ENCODE results near the gene CLEC16A. TPM values are rescaled to one million over a fixed set of nuclear protein-coding genes. Genes with fewer than 3 reads are reported as not detected.

CLEC16A gene
- total and polyA plus RNA-seq, 2 donors (not counting 1 experiment from before 2014, with no cell fraction given), result 21.9 to 79.5 TPM

GRCh38 chr16:11079652-11080187 lies 135.4 kb downstream of the CLEC16A start:
- Mint-ChIP-seq H3K4me1 (peaks cover 73% of the 10 kb centered on the region), H3K4me3 (peak overlapping the region; percentile 73), H3K27ac (peak overlapping the region; percentile 95), H3K27me3 (no peaks in the 10 kb centered on the region), H3K9me3 (ENCODE audit: insufficient read depth) (no peaks in the 10 kb centered on the region)
- H3K9me3 ChIP-seq (ENCODE audit: control extremely low read depth in 1 of 3, control insufficient read depth in 2 of 3, insufficient read depth in 1 of 3, low read length in 2 of 3), result no peaks in the 10 kb centered on the region
- H3K4me3 ChIP-seq (ENCODE audit: control extremely low read depth in 1 of 5, extremely low read depth in 1 of 5, insufficient read depth in 1 of 5, low read depth in 2 of 5, low read length in 4 of 5), result peak overlapping the region in 1 of 5 experiments; percentile 18
- no peaks in the 10 kb centered on the region for H3K79me2 ChIP-seq (ENCODE audit: control insufficient read depth, insufficient read depth, low read length)
- no peak overlapping the region for H3K9ac ChIP-seq (ENCODE audit: low read length)
- no peaks in the 10 kb centered on the region for H4K20me1 ChIP-seq (ENCODE audit: control insufficient read depth, insufficient read depth, low read length, poor library complexity, severe bottlenecking)
- H3K27ac ChIP-seq (ENCODE audit: low read length in 2 of 2), result peak overlapping the region in 1 of 2 donors; percentile 16
- CTCF ChIA-PET, result interaction anchor here (0.7 to 2.1 kb wide), 4 partner anchors 12 to 176 kb away, joined by 3 to 8 read pairs (median 3); partner anchors contain the start of gene SOCS1
- intact Hi-C loops (cut with micrococcal nuclease), result loop anchor here (2.0 to 10.0 kb wide), 4 partner anchors 145 to 275 kb away; partner anchors contain the start of gene SOCS1
- ATAC-seq (ENCODE audit: low read depth) (no peak), DNase-seq (no peak)
- 61% methylated on average over 6 of the region's 6 CpGs for WGBS (ENCODE audit: insufficient coverage)
- no peak overlapping the region for H2AFZ ChIP-seq (ENCODE audit: insufficient read depth, low read depth, low read length, poor library complexity, severe bottlenecking)
- H3K4me1 ChIP-seq (ENCODE audit: control insufficient read depth in 2 of 2, insufficient read depth in 2 of 2, low read length in 2 of 2), result peaks cover 53 to 57% of the 10 kb centered on the region in 2 donors
- TF ChIP-seq CTCF (IDR thresholded peaks at IDR 0.05) (no peak), EZH2 (IDR thresholded peaks at IDR 0.05; ENCODE audit: borderline replicate concordance, insufficient read depth, low read depth, low read length, poor library complexity, severe bottlenecking) (no peak)
- peak overlapping the region; percentile 57 for H3K4me2 ChIP-seq (replicated peaks; ENCODE audit: low read depth, low read length, poor library complexity, severe bottlenecking)
- POLR2A ChIA-PET, result interaction anchor here (1.1 to 2.7 kb wide), 3 partner anchors 8 to 145 kb away, joined by 3 to 15 read pairs (median 4); no protein-coding TSS in a partner anchor
- peaks cover 0 to 11% of the 10 kb centered on the region in 2 experiments for H3K36me3 ChIP-seq (replicated peaks in 1 of 2; ENCODE audit: control extremely low read depth in 1 of 2, control insufficient read depth in 1 of 2, extremely low read depth in 1 of 2, insufficient read depth in 2 of 2, low read length in 1 of 2)
- H3K27me3 ChIP-seq (replicated peaks in 1 of 4; ENCODE audit: control extremely low read depth in 1 of 4, control insufficient read depth in 3 of 4, insufficient read depth in 4 of 4, low read length in 3 of 4), result no peaks in the 10 kb centered on the region

- WGBS (ENCODE audit: insufficient coverage), result 91% methylated on average over 7 of the region's 10 CpGs
- no peak for TF ChIP-seq EZH2 (IDR thresholded peaks at IDR 0.05; ENCODE audit: borderline replicate concordance, insufficient read depth, low read depth, low read length, poor library complexity, severe bottlenecking)
- peaks cover 70% of the 10 kb centered on the region for H3K4me1 Mint-ChIP-seq
- no peaks in the 10 kb centered on the region for H4K20me1 ChIP-seq (ENCODE audit: control insufficient read depth, insufficient read depth, low read length, poor library complexity, severe bottlenecking)
- H3K27me3 Mint-ChIP-seq, result no peaks in the 10 kb centered on the region
- H3K27ac Mint-ChIP-seq, result peak overlapping the region; percentile 95
- peaks cover 53 to 55% of the 10 kb centered on the region in 2 donors for H3K4me1 ChIP-seq (ENCODE audit: control insufficient read depth in 2 of 2, insufficient read depth in 2 of 2, low read length in 2 of 2)
- H3K4me3 Mint-ChIP-seq, result peak overlapping the region; percentile 73
- DNase-seq, result no peak
- H3K4me3 ChIP-seq (ENCODE audit: control extremely low read depth in 1 of 5, extremely low read depth in 1 of 5, insufficient read depth in 1 of 5, low read depth in 2 of 5, low read length in 4 of 5), result no peak overlapping the region
- ATAC-seq (ENCODE audit: low read depth), result no peak
- H3K27me3 ChIP-seq (replicated peaks in 1 of 4; ENCODE audit: control extremely low read depth in 1 of 4, control insufficient read depth in 3 of 4, insufficient read depth in 4 of 4, low read length in 3 of 4), result no peaks in the 10 kb centered on the region
- no peaks in the 10 kb centered on the region for H3K79me2 ChIP-seq (ENCODE audit: control insufficient read depth, insufficient read depth, low read length)
- H3K9ac ChIP-seq (ENCODE audit: low read length), result no peak overlapping the region
- H2AFZ ChIP-seq (ENCODE audit: insufficient read depth, low read depth, low read length, poor library complexity, severe bottlenecking), result no peak overlapping the region
- ChIA-PET CTCF (interaction anchor here (2.1 kb wide), 1 partner anchor 14 kb away, joined by 8 read pairs; no protein-coding TSS in a partner anchor), POLR2A (interaction anchor here (2.7 kb wide), 1 partner anchor 14 kb away, joined by 15 read pairs; no protein-coding TSS in a partner anchor)
- intact Hi-C loops (cut with micrococcal nuclease), result no loop called here
- peaks cover 0 to 15% of the 10 kb centered on the region in 2 experiments for H3K36me3 ChIP-seq (replicated peaks in 1 of 2; ENCODE audit: control extremely low read depth in 1 of 2, control insufficient read depth in 1 of 2, extremely low read depth in 1 of 2, insufficient read depth in 2 of 2, low read length in 1 of 2)
- no peaks in the 10 kb centered on the region for H3K9me3 Mint-ChIP-seq (ENCODE audit: insufficient read depth)
- H3K27ac ChIP-seq (ENCODE audit: low read length in 2 of 2), result peak overlapping the region; percentile 14 to 24
- H3K9me3 ChIP-seq (ENCODE audit: control extremely low read depth in 1 of 3, control insufficient read depth in 2 of 3, insufficient read depth in 1 of 3, low read length in 2 of 3), result no peaks in the 10 kb centered on the region
- peak overlapping the region; percentile 57 for H3K4me2 ChIP-seq (replicated peaks; ENCODE audit: low read depth, low read length, poor library complexity, severe bottlenecking)
Observed at GRCh38 chr16:11080327-11080967, 136.1 kb downstream of the CLEC16A start.
